HG03066 (cell line): ENCODE measurements around the gene SLC22A2.
"Not testable (repeated sequence)": the region's sequence is repeated elsewhere in the genome, so short reads cannot be mapped to it uniquely, and the experiment has no call there.

Experiments
- ATAC-seq: cut with Tn5 transposase; IDR thresholded peaks from one replicate; pipeline ENCODE4 v1.9.1; 2021; ENCODE audit warnings: low read depth; ENCODE audit not compliant: unreplicated experiment

Gene SLC22A2

GRCh38 chr6:160258346-160259142, at the start of gene SLC22A2:
SLC22A2 (minus strand) TSS chr6:160258821; CDS start chr6:160258757, 64 bp downstream.
- no peak for ATAC-seq

GRCh38 chr6:160305926-160306713, 47.5 kb upstream of the SLC22A2 start:
- no peak for ATAC-seq

GRCh38 chr6:160303806-160304205, 45.2 kb upstream of the SLC22A2 start:
- no peak for ATAC-seq

GRCh38 chr6:160302431-160303082, 43.9 kb upstream of the SLC22A2 start:
- not testable (repeated sequence) for ATAC-seq

- no peak for ATAC-seq
Measured at GRCh38 chr6:160301339-160301738, 42.7 kb upstream of the SLC22A2 start.

GRCh38 chr6:160300076-160300695, 41.6 kb upstream of the SLC22A2 start:
- no peak for ATAC-seq

GRCh38 chr6:160299559-160299958, 40.9 kb upstream of the SLC22A2 start:
- ATAC-seq = no peak

GRCh38 chr6:160298121-160298520, 39.5 kb upstream of the SLC22A2 start:
- ATAC-seq = no peak

- no peak for ATAC-seq
Measured at GRCh38 chr6:160297310-160297709, 38.7 kb upstream of the SLC22A2 start.

- ATAC-seq = no peak
Measured at GRCh38 chr6:160293844-160294243, 35.2 kb upstream of the SLC22A2 start.

GRCh38 chr6:160285541-160286105, 27.0 kb upstream of the SLC22A2 start:
- ATAC-seq = no peak

GRCh38 chr6:160284575-160284974, 26.0 kb upstream of the SLC22A2 start:
- no peak for ATAC-seq

- no peak for ATAC-seq
Measured at GRCh38 chr6:160282444-160282843, 23.8 kb upstream of the SLC22A2 start.

GRCh38 chr6:160279850-160280249, 21.2 kb upstream of the SLC22A2 start:
- no peak for ATAC-seq

GRCh38 chr6:160278786-160279310, 20.2 kb upstream of the SLC22A2 start:
- ATAC-seq = no peak

GRCh38 chr6:160278311-160278710, 19.7 kb upstream of the SLC22A2 start:
- ATAC-seq = no peak

- ATAC-seq = no peak
Measured at GRCh38 chr6:160277546-160277945, 18.9 kb upstream of the SLC22A2 start.

- ATAC-seq = no peak
Measured at GRCh38 chr6:160277144-160277543, 18.5 kb upstream of the SLC22A2 start.

- no peak for ATAC-seq
Measured at GRCh38 chr6:160276126-160276525, 17.5 kb upstream of the SLC22A2 start.

- no peak for ATAC-seq
Measured at GRCh38 chr6:160275511-160276003, 16.9 kb upstream of the SLC22A2 start.
